Caco-2 (cell line): Measurements from ENCODE around the gene LIMS2. TPM values are rescaled to one million over a fixed set of nuclear protein-coding genes. Genes with fewer than 3 reads are reported as not detected.

Source experiments
- BruUV-seq: library from RNA; stranded (reverse); fragments of 400-500 nt; replicated peaks from 2 replicates; lab custom pipeline; 2021; lab: Mats Ljungman, UMichigan
- CTCF ChIA-PET: fragments of 300-600 bp; sonication (Branson Sonifier 250); formaldehyde crosslinking; loops from one replicate; lab custom pipeline; 2022; ENCODE audit warnings: antibody characterized with exemption; lab: Charles Lee
- POLR2A ChIA-PET: fragments of 300-600 bp; sonication (Branson Sonifier 250); formaldehyde crosslinking; loops from one replicate; lab custom pipeline; 2022; ENCODE audit warnings: antibody characterized with exemption; lab: Charles Lee
- DNase-seq, 2 experiments: peaks; one replicate each; pipeline versions ENCODE4 v3.0.0 to v3.0.0-alpha.2; 2020 to 2022
- H3K27me3 ChIP-seq: replicated peaks from 2 replicates; pipeline ENCODE4 v1.6.0; 2011; ENCODE audit warnings: low read length; ENCODE audit not compliant: control insufficient read depth, insufficient read depth
- H3K36me3 ChIP-seq: 2 replicates; pipeline ENCODE4 v1.5.1; 2011; ENCODE audit warnings: low read length; ENCODE audit not compliant: control insufficient read depth, insufficient read depth
- H3K4me1 ChIP-seq: fragments of 250-450 bp; sonication (Bioruptor Pico); 2 replicates; pipeline ENCODE4 v1.5.1; 2020; ENCODE audit warnings: mild to moderate bottlenecking
- H3K4me3 ChIP-seq: 2 replicates; pipeline ENCODE4 v1.5.1; 2011; ENCODE audit warnings: low read depth, mild to moderate bottlenecking, control low read depth, low read length
- H3K9me3 ChIP-seq: fragments of 250-450 bp; sonication (Bioruptor Pico); 2 replicates; pipeline ENCODE4 v1.5.1; 2020; ENCODE audit warnings: mild to moderate bottlenecking, moderate library complexity
- H3K27ac Mint-ChIP-seq: one replicate; pipeline ENCODE4 v1.8.0; 2022; ENCODE audit warnings: mixed read lengths; ENCODE audit not compliant: unreplicated experiment
- H3K27me3 Mint-ChIP-seq: one replicate; pipeline ENCODE4 v1.8.0; 2022; ENCODE audit warnings: mixed read lengths; ENCODE audit not compliant: insufficient read depth, unreplicated experiment
- H3K36me3 Mint-ChIP-seq: one replicate; pipeline ENCODE4 v1.8.0; 2022; ENCODE audit warnings: mild to moderate bottlenecking, mixed read lengths; ENCODE audit not compliant: insufficient read depth, unreplicated experiment
- H3K4me1 Mint-ChIP-seq: one replicate; pipeline ENCODE4 v1.8.0; 2022; ENCODE audit warnings: low read depth, mixed read lengths; ENCODE audit not compliant: unreplicated experiment
- H3K4me3 Mint-ChIP-seq: one replicate; pipeline ENCODE4 v1.8.0; 2022; ENCODE audit warnings: mild to moderate bottlenecking, moderate library complexity, mixed read lengths; ENCODE audit not compliant: unreplicated experiment
- H3K9me3 Mint-ChIP-seq: one replicate; pipeline ENCODE4 v1.8.0; 2022; ENCODE audit warnings: mixed read lengths; ENCODE audit not compliant: unreplicated experiment
- CTCF ChIP-seq, 2 experiments: fragments of 200-600 bp in 1 of 2; IDR thresholded peaks; 1 replicate in 1 of 2; 2 replicates in 1 of 2; pipeline versions ENCODE4 v1.5.1 to v1.8.0; 2011 to 2022; ENCODE audit warnings: antibody characterized with exemption in 1 of 2, control low read depth in 1 of 2, inconsistent platforms in 1 of 2, low read depth in 1 of 2, low read length in 1 of 2, mild to moderate bottlenecking in 1 of 2, moderate library complexity in 1 of 2; ENCODE audit not compliant: insufficient read depth in 1 of 2, severe bottlenecking in 1 of 2, unreplicated experiment in 1 of 2
- intact Hi-C: fragments of 100-400 bp; cut with micrococcal nuclease; formaldehyde crosslinking; loops from one replicate; pipeline ENCODE4 v1.10.0; 2022; ENCODE audit not compliant: unreplicated experiment
- total RNA-seq: library from RNA; stranded (reverse); gene quantifications from 2 replicates; pipeline ENCODE4 v1.2.3, GENCODE V29; 2022

Gene LIMS2
- total RNA-seq, 1 experiment from 2014 or later = 10.0 TPM

- H3K27ac Mint-ChIP-seq = no peak overlapping the region
- POLR2A ChIA-PET = interaction anchor here (0.5 to 1.3 kb wide), 3 partner anchors 61 to 110 kb away, joined by 3 to 6 read pairs (median 3); no protein-coding TSS in a partner anchor
Measured at GRCh38 chr2:127590386-127591190, 84.7 kb downstream of the LIMS2 start.

GRCh38 chr2:127589841-127590240 lies 85.5 kb downstream of the LIMS2 start:
- no peaks in the 10 kb centered on the region for H3K4me1 ChIP-seq
- no peak overlapping the region for H3K4me3 ChIP-seq
- Mint-ChIP-seq H3K27me3 (no peaks in the 10 kb centered on the region), H3K36me3 (no peaks in the 10 kb centered on the region), H3K4me1 (no peaks in the 10 kb centered on the region), H3K9me3 (no peaks in the 10 kb centered on the region), H3K27ac (no peak overlapping the region), H3K4me3 (no peak overlapping the region)
- DNase-seq = no peak
- no peak for TF ChIP-seq CTCF (IDR thresholded peaks at IDR 0.05; ENCODE audit: insufficient read depth in 1 of 2, low read depth in 1 of 2, low read length in 1 of 2, severe bottlenecking in 1 of 2, unreplicated experiment in 1 of 2)
- ChIA-PET POLR2A (no interaction called here), CTCF (no interaction called here)
- no TSS peak for BruUV-seq
- no peaks in the 10 kb centered on the region for H3K9me3 ChIP-seq
- H3K36me3 ChIP-seq = no peaks in the 10 kb centered on the region
- intact Hi-C loops = loop anchor here (2.0 kb wide), 1 partner anchor 63 kb away; the partner anchor contains the start of gene IWS1
- no peaks in the 10 kb centered on the region for H3K27me3 ChIP-seq

More at GRCh38 chr2:127590386-127591190, 84.7 kb downstream of the LIMS2 start:
- Mint-ChIP-seq H3K4me3 (no peak overlapping the region), H3K27me3 (peaks cover 3% of the 10 kb centered on the region), H3K36me3 (no peaks in the 10 kb centered on the region), H3K9me3 (no peaks in the 10 kb centered on the region), H3K4me1 (no peaks in the 10 kb centered on the region)
- CTCF ChIA-PET = interaction anchor here (0.5 to 2.1 kb wide), 24 partner anchors 13 to 501 kb away, joined by 3 to 43 read pairs (median 4); partner anchors contain the start of genes IWS1, LIMS2, SFT2D3 and UGGT1
- H3K4me3 ChIP-seq = no peak overlapping the region
- no peak for TF ChIP-seq CTCF (IDR thresholded peaks at IDR 0.05; ENCODE audit: insufficient read depth in 1 of 2, low read depth in 1 of 2, low read length in 1 of 2, severe bottlenecking in 1 of 2, unreplicated experiment in 1 of 2)
- H3K36me3 ChIP-seq = no peaks in the 10 kb centered on the region
- H3K4me1 ChIP-seq = no peaks in the 10 kb centered on the region
- intact Hi-C loops = loop anchor here (1.0 to 2.0 kb wide), 3 partner anchors 59 to 85 kb away; partner anchors contain the start of genes IWS1 and LIMS2
- BruUV-seq = no TSS peak
- H3K9me3 ChIP-seq = no peaks in the 10 kb centered on the region
- DNase-seq = peak in 1 of 2 experiments; percentile 17
- no peaks in the 10 kb centered on the region for H3K27me3 ChIP-seq

GRCh38 chr2:127589358-127589757 lies 86.0 kb downstream of the LIMS2 start:
- Mint-ChIP-seq H3K4me3 (no peak overlapping the region), H3K27ac (no peak overlapping the region), H3K36me3 (no peaks in the 10 kb centered on the region), H3K27me3 (no peaks in the 10 kb centered on the region), H3K9me3 (no peaks in the 10 kb centered on the region), H3K4me1 (no peaks in the 10 kb centered on the region)
- Histone ChIP-seq H3K4me1 (no peaks in the 10 kb centered on the region), H3K9me3 (no peaks in the 10 kb centered on the region), H3K27me3 (no peaks in the 10 kb centered on the region), H3K4me3 (no peak overlapping the region), H3K36me3 (no peaks in the 10 kb centered on the region)
- peak in 1 of 2 experiments; percentile 17 for DNase-seq
- intact Hi-C loops = no loop called here
- BruUV-seq = no TSS peak
- TF ChIP-seq CTCF (IDR thresholded peaks at IDR 0.05; ENCODE audit: insufficient read depth in 1 of 2, low read depth in 1 of 2, low read length in 1 of 2, severe bottlenecking in 1 of 2, unreplicated experiment in 1 of 2) = no peak
- ChIA-PET POLR2A (no interaction called here), CTCF (no interaction called here)

Other genes starting within 250 kb of the LIMS2 start
- 56.0 and 63.7 TPM in 2 replicates for gene IWS1, start 149.0 kb downstream of the LIMS2 start, total RNA-seq
- gene MYO7B, start 139.8 kb downstream of the LIMS2 start, total RNA-seq = 0.27 and 0.58 TPM in 2 replicates
- gene GPR17, start 29.4 kb downstream of the LIMS2 start, total RNA-seq = not detected in 2 replicates
- gene SFT2D3, start 26.0 kb upstream of the LIMS2 start, total RNA-seq = 12.0 and 12.2 TPM in 2 replicates
- 74.9 and 77.5 TPM in 2 replicates for gene WDR33, start 135.6 kb upstream of the LIMS2 start, total RNA-seq
- 61.9 and 65.0 TPM in 2 replicates for gene POLR2D, start 182.6 kb upstream of the LIMS2 start, total RNA-seq
- 28.1 and 29.3 TPM in 2 replicates for gene AMMECR1L, start 210.4 kb upstream of the LIMS2 start, total RNA-seq